Measurements from ENCODE around the gene NEMF. TPM values are rescaled to one million over a fixed set of nuclear protein-coding genes. Genes with fewer than 3 reads are reported as not detected.

The NEMF gene
- total RNA-seq, 1 experiment from 2014 or later, result 57.7 TPM

DNA sequence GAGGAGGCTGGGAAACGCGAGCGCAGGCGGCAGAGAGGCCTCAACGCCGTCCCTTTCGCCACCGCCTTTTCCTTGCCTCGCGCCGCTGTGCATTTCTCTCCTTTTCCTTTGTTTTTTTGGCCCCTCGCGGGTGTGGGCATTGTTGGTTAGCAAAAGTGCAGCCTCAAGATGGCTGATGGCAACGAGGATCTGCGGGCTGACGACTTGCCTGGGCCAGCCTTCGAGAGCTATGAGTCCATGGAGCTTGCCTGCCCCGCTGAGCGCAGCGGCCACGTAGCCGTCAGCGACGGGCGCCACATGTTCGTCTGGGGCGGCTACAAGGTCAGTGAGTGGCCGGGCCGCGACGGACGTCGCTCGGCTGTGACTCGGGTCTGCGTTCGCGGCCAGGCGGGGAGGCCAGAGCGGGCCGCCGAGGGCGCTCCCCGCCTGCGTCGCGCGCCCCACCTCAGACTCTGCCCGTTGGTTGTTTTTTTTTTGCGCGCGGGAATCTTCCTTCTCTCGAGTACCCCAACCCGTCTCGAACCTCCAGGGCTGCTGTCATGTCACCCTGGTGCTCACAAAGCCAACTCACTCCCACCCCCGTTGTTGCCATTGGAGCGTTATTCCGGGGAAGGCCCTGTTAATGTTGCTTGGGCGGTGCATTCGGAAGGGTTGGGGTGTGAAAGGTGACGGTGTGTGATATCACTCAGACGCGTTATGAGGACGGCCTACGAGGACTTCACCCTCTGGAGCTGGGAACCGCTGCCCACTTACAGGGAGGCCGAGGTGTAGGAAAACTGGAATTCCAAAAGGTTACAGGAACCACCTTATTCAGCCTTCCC lies 84.1 kb downstream of the NEMF start:
- peak overlapping the region; percentile 95 for H3K27ac ChIP-seq (ENCODE audit: low read depth, low read length)
- RAD21 ChIA-PET (ENCODE audit: low non-redundant PET in 1 of 2, low total read pairs in 2 of 2, uncharacterized antibody in 2 of 2, unreplicated experiment in 2 of 2), result interaction anchor here in 1 of 2 experiments (1.1 to 1.4 kb wide), 2 partner anchors 85 to 135 kb away, joined by 3 read pairs; no protein-coding TSS in a partner anchor
- H3K9me2 ChIP-seq (ENCODE audit: insufficient read depth), result no peaks in the 10 kb centered on the region
- ATAC-seq (peak; percentile 41), DNase-seq (ENCODE audit: low read depth, low spot score) (peak; percentile 18)
- no TSS peak for BruUV-seq (replicated peaks)
- H4K20me1 ChIP-seq (ENCODE audit: insufficient read depth), result no peaks in the 10 kb centered on the region
- no peaks in the 10 kb centered on the region for H3K36me3 ChIP-seq (ENCODE audit: control insufficient read depth in 1 of 2, insufficient read depth in 2 of 2, low read length in 2 of 2)
- H3K27me3 ChIP-seq (ENCODE audit: insufficient read depth, low read length), result no peaks in the 10 kb centered on the region
- peaks cover 13 to 32% of the 10 kb centered on the region in 2 experiments for H3K4me1 ChIP-seq (ENCODE audit: control insufficient read depth in 1 of 2, insufficient read depth in 2 of 2, low read length in 2 of 2)
- H3K9ac ChIP-seq (ENCODE audit: low read length), result peak overlapping the region; percentile 96
- CTCF ChIA-PET, result interaction anchor here (1.3 to 1.5 kb wide), 4 partner anchors 7 to 134 kb away, joined by 3 to 9 read pairs (median 4); partner anchors contain the start of gene DNAAF2
- no peaks in the 10 kb centered on the region for H3K9me3 ChIP-seq (ENCODE audit: control insufficient read depth in 1 of 2, insufficient read depth in 1 of 2, low read depth in 1 of 2, low read length in 2 of 2)
- H3K4me3 ChIP-seq (replicated peaks in 1 of 2; ENCODE audit: low read depth in 1 of 2, low read length in 2 of 2), result peak overlapping the region; percentile 74 to 99
- TF ChIP-seq POLR2A (IDR thresholded peaks at IDR 0.05; ENCODE audit: borderline replicate concordance, extremely low read depth, insufficient read depth, insufficient read length) (no peak), ZFX (IDR thresholded peaks at IDR 0.05) (peak; percentile 77), EZH2 (IDR thresholded peaks at IDR 0.05) (no peak), YY1 (IDR thresholded peaks at IDR 0.05; ENCODE audit: extremely low read depth, insufficient replicate concordance, low read depth, low read length) (no peak), EZH2phosphoT487 (IDR thresholded peaks at IDR 0.05; ENCODE audit: borderline replicate concordance) (no peak), RAD21 (IDR thresholded peaks at IDR 0.05; ENCODE audit: low read depth) (no peak), POLR2AphosphoS5 (IDR thresholded peaks at IDR 0.05; ENCODE audit: low read depth, low read length) (peak; percentile 19; the same call in 1 of the 2 replicates)
- TF ChIP-seq, protein P1, sequence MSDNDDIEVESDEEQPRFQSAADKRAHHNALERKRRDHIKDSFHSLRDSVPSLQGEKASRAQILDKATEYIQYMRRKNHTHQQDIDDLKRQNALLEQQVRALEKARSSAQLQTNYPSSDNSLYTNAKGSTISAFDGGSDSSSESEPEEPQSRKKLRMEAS (IDR thresholded peaks at IDR 0.05), result peak; percentile 64
- TF ChIP-seq, protein P2, sequence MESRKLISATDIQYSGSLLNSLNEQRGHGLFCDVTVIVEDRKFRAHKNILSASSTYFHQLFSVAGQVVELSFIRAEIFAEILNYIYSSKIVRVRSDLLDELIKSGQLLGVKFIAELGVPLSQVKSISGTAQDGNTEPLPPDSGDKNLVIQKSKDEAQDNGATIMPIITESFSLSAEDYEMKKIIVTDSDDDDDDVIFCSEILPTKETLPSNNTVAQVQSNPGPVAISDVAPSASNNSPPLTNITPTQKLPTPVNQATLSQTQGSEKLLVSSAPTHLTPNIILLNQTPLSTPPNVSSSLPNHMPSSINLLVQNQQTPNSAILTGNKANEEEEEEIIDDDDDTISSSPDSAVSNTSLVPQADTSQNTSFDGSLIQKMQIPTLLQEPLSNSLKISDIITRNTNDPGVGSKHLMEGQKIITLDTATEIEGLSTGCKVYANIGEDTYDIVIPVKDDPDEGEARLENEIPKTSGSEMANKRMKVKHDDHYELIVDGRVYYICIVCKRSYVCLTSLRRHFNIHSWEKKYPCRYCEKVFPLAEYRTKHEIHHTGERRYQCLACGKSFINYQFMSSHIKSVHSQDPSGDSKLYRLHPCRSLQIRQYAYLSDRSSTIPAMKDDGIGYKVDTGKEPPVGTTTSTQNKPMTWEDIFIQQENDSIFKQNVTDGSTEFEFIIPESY (IDR thresholded peaks at IDR 0.05; ENCODE audit: extremely low read depth, insufficient replicate concordance, low read length), result no peak
- peak overlapping the region; percentile 9 for H2AFZ ChIP-seq (ENCODE audit: low read depth, low read length, poor library complexity, severe bottlenecking)
- intact Hi-C loops (cut with micrococcal nuclease), result loop anchor here (1.0 to 5.0 kb wide), 2 partner anchors 81 to 134 kb away; partner anchors contain the start of gene POLE2
- peak overlapping the region; percentile 97 for H3K4me2 ChIP-seq (ENCODE audit: low read length)
- POLR2A ChIA-PET, result interaction anchor here (0.7 to 2.1 kb wide), 8 partner anchors 11 to 135 kb away, joined by 3 to 8 read pairs (median 3); partner anchors contain the start of gene NEMF
- H3K79me2 ChIP-seq (ENCODE audit: insufficient read depth, low read length), result peaks cover 17% of the 10 kb centered on the region; the same call in 1 of the 2 replicates
